ENCODE results near the gene PIK3C2A. TPM values are rescaled to one million over a fixed set of nuclear protein-coding genes. Genes with fewer than 3 reads are reported as not detected.

PIK3C2A gene
- total RNA-seq, 4 donors from 2014 or later: 31.0 to 63.4 (median 43.2) TPM

GRCh38 chr11:17209939-17210245, 2.1 kb upstream of the PIK3C2A start:
- Histone ChIP-seq H3K27me3 (no peaks in the 10 kb centered on the region), H3K9me3 (no peaks in the 10 kb centered on the region), H3K27ac (peak overlapping the region; percentile 93), H3K4me1 (peaks cover 28% of the 10 kb centered on the region), H3K4me3 (no peak overlapping the region), H3K36me3 (no peaks in the 10 kb centered on the region)
- TF ChIP-seq EP300 (IDR thresholded peaks at IDR 0.05): no peak
- no peak for TF ChIP-seq POLR2A (IDR thresholded peaks at IDR 0.05)
- TF ChIP-seq CTCF (IDR thresholded peaks at IDR 0.05): no peak
- TF ChIP-seq POLR2AphosphoS5 (IDR thresholded peaks at IDR 0.05): no peak
- WGBS: 96% methylated on average over 1 of the region's 1 CpG
- DNase-seq (ENCODE audit: low spot score in 2 of 2): no peak

GRCh38 chr11:17208257-17208999, 642 bp upstream of the PIK3C2A start:
- Histone ChIP-seq H3K27me3 (no peaks in the 10 kb centered on the region), H3K4me1 (peaks cover 28% of the 10 kb centered on the region), H3K27ac (peak overlapping the region; percentile 93), H3K4me3 (peak overlapping the region; percentile 69), H3K9me3 (no peaks in the 10 kb centered on the region), H3K36me3 (no peaks in the 10 kb centered on the region)
- 3% methylated on average over 21 of the region's 26 CpGs for WGBS
- DNase-seq (ENCODE audit: low spot score in 2 of 2): no peak
- no peak for TF ChIP-seq POLR2AphosphoS5 (IDR thresholded peaks at IDR 0.05)
- no peak for TF ChIP-seq CTCF (IDR thresholded peaks at IDR 0.05)
- no peak for TF ChIP-seq EP300 (IDR thresholded peaks at IDR 0.05)
- TF ChIP-seq POLR2A (IDR thresholded peaks at IDR 0.05): no peak

GRCh38 chr11:17206463-17206862, 1.3 kb downstream of the PIK3C2A start:
- 49% methylated on average over 2 of the region's 2 CpGs for WGBS
- TF ChIP-seq POLR2A (IDR thresholded peaks at IDR 0.05) (no peak), POLR2AphosphoS5 (IDR thresholded peaks at IDR 0.05) (no peak), EP300 (IDR thresholded peaks at IDR 0.05) (no peak)
- Histone ChIP-seq H3K4me1 (peaks cover 28% of the 10 kb centered on the region), H3K27me3 (no peaks in the 10 kb centered on the region), H3K4me3 (peak overlapping the region; percentile 69), H3K9me3 (no peaks in the 10 kb centered on the region), H3K27ac (no peak overlapping the region), H3K36me3 (no peaks in the 10 kb centered on the region)
- DNase-seq (ENCODE audit: low spot score in 2 of 2): no peak

GRCh38 chr11:17197431-17197898, 10.3 kb downstream of the PIK3C2A start:
- DNase-seq (ENCODE audit: low spot score in 2 of 2): no peak
- no peak overlapping the region for H3K27ac ChIP-seq
- H3K9me3 ChIP-seq: no peaks in the 10 kb centered on the region
- H3K4me1 ChIP-seq: no peaks in the 10 kb centered on the region
- H3K27me3 ChIP-seq: no peaks in the 10 kb centered on the region
- peaks cover 14% of the 10 kb centered on the region for H3K36me3 ChIP-seq
- no peak overlapping the region for H3K4me3 ChIP-seq
- TF ChIP-seq POLR2A (IDR thresholded peaks at IDR 0.05) (no peak), EP300 (IDR thresholded peaks at IDR 0.05) (no peak), CTCF (IDR thresholded peaks at IDR 0.05) (no peak), POLR2AphosphoS5 (IDR thresholded peaks at IDR 0.05) (no peak)

- no peaks in the 10 kb centered on the region for H3K9me3 ChIP-seq
- no peak overlapping the region for H3K27ac ChIP-seq
- H3K4me3 ChIP-seq: no peak overlapping the region
- H3K4me1 ChIP-seq: no peaks in the 10 kb centered on the region
- peaks cover 10% of the 10 kb centered on the region for H3K36me3 ChIP-seq
- TF ChIP-seq EP300 (IDR thresholded peaks at IDR 0.05) (no peak), POLR2AphosphoS5 (IDR thresholded peaks at IDR 0.05) (no peak), CTCF (IDR thresholded peaks at IDR 0.05) (no peak), POLR2A (IDR thresholded peaks at IDR 0.05) (no peak)
- H3K27me3 ChIP-seq: no peaks in the 10 kb centered on the region
- DNase-seq (ENCODE audit: low spot score in 2 of 2): no peak
- 75% methylated on average over 2 of the region's 2 CpGs for WGBS
Observed at GRCh38 chr11:17188675-17189074, 19.1 kb downstream of the PIK3C2A start.

Data from suprapubic skin (tissue), 4 donors.